GM19193 (cell line): ENCODE results near the gene SRGAP1.

Experiments used
- POLR2A ChIP-seq: IDR thresholded peaks from 4 replicates; pipeline ENCODE4 v1.6.1; 2011; ENCODE audit not compliant: insufficient read depth, insufficient read length; ENCODE audit errors: extremely low read depth

SRGAP1 gene

GRCh38 chr12:63857771-63858670, 13.5 kb downstream of the SRGAP1 start:
- no peak for TF ChIP-seq POLR2A

DNA sequence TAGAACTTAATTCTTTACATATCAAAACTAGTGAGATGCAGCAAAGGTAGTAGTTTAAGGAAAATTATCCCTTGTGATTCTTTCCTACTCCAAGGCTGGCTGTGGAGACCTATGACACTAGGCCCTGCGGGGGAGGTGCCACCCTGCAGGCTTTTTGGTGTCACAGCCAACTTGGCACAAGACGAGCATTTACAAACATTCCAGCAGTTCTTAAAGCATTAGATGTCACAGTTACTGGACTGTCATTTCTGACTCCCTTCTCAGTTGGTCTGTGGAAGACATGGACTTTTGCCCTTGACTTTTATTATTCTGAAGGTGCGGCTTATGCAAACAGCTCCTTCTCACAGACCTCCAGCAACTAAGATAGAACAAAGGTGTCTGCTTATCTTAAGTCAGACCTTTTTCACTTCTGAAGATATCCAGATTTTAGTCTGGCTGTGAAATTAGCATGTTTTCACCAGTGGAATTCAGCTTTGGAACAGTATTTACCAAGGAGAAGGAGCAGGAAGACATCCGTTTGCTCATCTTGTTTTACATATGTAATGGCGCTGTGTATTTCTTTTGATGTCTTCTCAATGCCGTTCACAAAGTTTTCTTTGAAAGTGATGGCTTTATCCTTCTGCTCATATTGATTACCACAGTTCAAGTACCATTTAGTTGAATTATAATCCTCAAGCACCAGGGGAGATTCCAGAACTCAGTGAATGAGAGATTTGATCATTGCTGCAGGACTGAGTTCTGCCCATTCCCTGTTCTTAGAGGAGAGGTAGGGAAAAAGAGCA, 17.9 kb downstream of the SRGAP1 start:
- no peak for TF ChIP-seq POLR2A

- TF ChIP-seq POLR2A: no peak
These were observed 18.4 kb downstream of the SRGAP1 start for GRCh38 chr12:63862969-63863230.

- no peak for TF ChIP-seq POLR2A
These were observed 19.4 kb downstream of the SRGAP1 start for GRCh38 chr12:63863658-63864453.

GRCh38 chr12:63864454-63864706, 19.9 kb downstream of the SRGAP1 start:
- no peak for TF ChIP-seq POLR2A

DNA sequence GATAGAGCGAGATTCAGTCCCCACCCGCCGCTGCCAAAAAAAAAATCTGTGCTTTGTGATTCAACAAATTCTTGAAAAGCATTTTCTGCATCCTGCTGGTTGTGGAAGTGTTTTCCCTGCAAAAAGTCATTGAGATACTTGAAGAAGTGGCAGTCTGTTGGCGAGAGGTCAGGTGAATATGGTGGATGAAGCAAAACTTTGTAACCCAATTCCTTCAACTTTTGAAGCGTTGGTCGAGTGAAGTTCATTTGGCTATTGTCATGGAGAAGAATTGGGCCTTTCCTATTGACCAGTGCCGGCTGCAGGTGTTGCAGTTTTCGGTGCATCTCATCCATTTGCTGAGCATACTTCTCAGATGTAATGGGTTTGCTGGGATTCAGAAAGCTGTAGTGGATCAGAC, 20.9 kb downstream of the SRGAP1 start:
- TF ChIP-seq POLR2A: no peak

- no peak for TF ChIP-seq POLR2A
These were observed 22.6 kb downstream of the SRGAP1 start for GRCh38 chr12:63867053-63867452.

GRCh38 chr12:63869656-63870055, 25.2 kb downstream of the SRGAP1 start:
- TF ChIP-seq POLR2A: no peak

GRCh38 chr12:63870838-63871237, 26.3 kb downstream of the SRGAP1 start:
- no peak for TF ChIP-seq POLR2A

- TF ChIP-seq POLR2A: no peak
These were observed 30.5 kb downstream of the SRGAP1 start for GRCh38 chr12:63874897-63875480.

DNA sequence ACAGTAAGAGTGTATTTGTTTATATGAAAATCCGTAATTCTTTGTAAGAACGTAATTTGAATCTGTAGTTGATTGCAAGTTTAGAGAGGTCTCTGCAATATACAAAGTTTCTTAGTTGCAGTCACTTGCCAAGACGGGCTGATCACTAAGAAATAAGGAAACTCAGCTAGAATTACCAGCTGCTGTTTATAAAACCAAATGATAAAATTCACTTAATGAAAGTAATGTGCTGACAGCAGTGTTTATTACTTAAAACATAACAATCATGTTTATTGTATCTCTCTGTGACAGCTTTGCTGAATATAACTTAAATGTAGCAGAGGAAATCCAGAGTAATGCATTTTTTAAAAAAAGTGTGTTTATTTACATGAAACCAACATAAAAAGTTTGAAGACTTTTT, 31.2 kb downstream of the SRGAP1 start:
- no peak for TF ChIP-seq POLR2A

- no peak for TF ChIP-seq POLR2A
These were observed 32.5 kb downstream of the SRGAP1 start for GRCh38 chr12:63876980-63877379.

DNA sequence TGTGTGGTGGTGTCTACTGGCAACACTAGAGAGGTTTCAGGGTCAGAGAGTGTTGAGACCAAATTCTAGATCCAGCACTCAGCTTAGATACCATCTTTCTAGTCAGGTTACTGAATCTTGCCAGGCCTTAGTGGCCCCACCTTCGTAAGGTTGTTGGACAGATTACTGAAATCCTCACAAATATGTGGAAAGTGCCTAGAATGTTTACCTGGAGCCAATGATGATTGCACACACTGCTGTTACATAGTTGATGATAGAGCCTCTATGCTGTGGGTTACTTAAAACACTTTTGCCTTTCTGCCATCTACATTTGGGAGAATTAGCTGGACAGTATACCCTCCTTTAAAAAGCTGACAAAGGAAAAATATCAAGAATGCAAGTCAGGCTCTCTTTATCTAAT, 33.2 kb downstream of the SRGAP1 start:
- no peak for TF ChIP-seq POLR2A

- TF ChIP-seq POLR2A: no peak
These were observed 36.3 kb downstream of the SRGAP1 start for GRCh38 chr12:63880742-63881263.

- no peak for TF ChIP-seq POLR2A
These were observed 38.3 kb downstream of the SRGAP1 start for GRCh38 chr12:63882844-63883243.
